Activated CD8-positive, alpha-beta memory T cell treated with anti-CD3 and anti-CD28 coated beads for 4 hours (primary cell): ENCODE data around the gene SAFB2.

ENCODE experiments used
- DNase-seq, 2 donors: peaks; one replicate each; pipeline ENCODE4 v3.0.0-alpha.2; 2020; ENCODE audit warnings: low read depth in 2 of 2

The SAFB2 gene

GRCh38 chr19:5607318-5608275 lies 15.0 kb downstream of the SAFB2 start:
- DNase-seq: no peak

- DNase-seq: no peak
These were observed 17.2 kb downstream of the SAFB2 start for GRCh38 chr19:5605362-5605761.

GRCh38 chr19:5603626-5604025 lies 18.9 kb downstream of the SAFB2 start:
- no peak for DNase-seq

- no peak for DNase-seq
These were observed 21.8 kb downstream of the SAFB2 start for GRCh38 chr19:5600797-5601196.

GRCh38 chr19:5595745-5596144 lies 26.8 kb downstream of the SAFB2 start:
- DNase-seq: no peak

- no peak for DNase-seq
These were observed 27.4 kb downstream of the SAFB2 start for GRCh38 chr19:5595129-5595528.

GRCh38 chr19:5594521-5594950 lies 28.0 kb downstream of the SAFB2 start:
- DNase-seq: no peak

GRCh38 chr19:5593343-5594255 lies 29.0 kb downstream of the SAFB2 start:
- DNase-seq: no peak

- DNase-seq: no peak
These were observed 29.8 kb downstream of the SAFB2 start for GRCh38 chr19:5592531-5593342.

GRCh38 chr19:5591476-5591875 lies 31.1 kb downstream of the SAFB2 start:
- no peak for DNase-seq

GRCh38 chr19:5590865-5591154 lies 31.8 kb downstream of the SAFB2 start:
- DNase-seq: no peak

GRCh38 chr19:5590151-5590864 lies 32.3 kb downstream of the SAFB2 start:
- no peak for DNase-seq

- DNase-seq: no peak
These were observed 33.5 kb downstream of the SAFB2 start for GRCh38 chr19:5588906-5589676.

GRCh38 chr19:5588441-5588840 lies 34.1 kb downstream of the SAFB2 start:
- DNase-seq: no peak

- DNase-seq: no peak
These were observed 34.9 kb downstream of the SAFB2 start for GRCh38 chr19:5587661-5588060.

GRCh38 chr19:5587071-5587455 lies 35.5 kb downstream of the SAFB2 start:
- no peak for DNase-seq

- DNase-seq: no peak
These were observed 36.1 kb downstream of the SAFB2 start for GRCh38 chr19:5586300-5587070.

GRCh38 chr19:5585461-5586299 lies 36.9 kb downstream of the SAFB2 start:
- DNase-seq: peak; percentile 4 to 10

GRCh38 chr19:5580161-5580571 lies 42.4 kb downstream of the SAFB2 start:
- no peak for DNase-seq
